H1 (cell line): ENCODE measurements around the gene DUSP18. TPM values are rescaled to one million over a fixed set of nuclear protein-coding genes. Genes with fewer than 3 reads are reported as not detected.

Experiments used
- CTCF ChIA-PET: fragments of 300-600 bp; sonication (Branson Sonifier 250); formaldehyde crosslinking; loops from one replicate; lab custom pipeline; 2021; ENCODE audit not compliant: partially characterized antibody; lab: Charles Lee
- POLR2A ChIA-PET: fragments of 300-600 bp; sonication (Branson Sonifier 250); formaldehyde crosslinking; loops from one replicate; lab custom pipeline; 2021; ENCODE audit warnings: inconsistent platforms; ENCODE audit not compliant: partially characterized antibody; lab: Charles Lee
- DNase-seq, 2 experiments: peaks; one replicate each; pipeline versions ENCODE4 v3.0.0 to v3.0.0-alpha.2; 2010 to 2022; ENCODE audit warnings: low spot score in 2 of 2, low read depth in 1 of 2, mixed read lengths in 1 of 2
- FAIRE-seq: peaks from 2 replicates; lab custom pipeline; 2011; peaks lifted over from hg19 to GRCh38; lab: Jason Lieb, UNC
- H2AFZ ChIP-seq: 2 replicates; pipeline ENCODE4 v1.8.1; 2012; ENCODE audit warnings: low read length, inconsistent platforms
- H2AK5ac ChIP-seq: 2 replicates; pipeline ENCODE4 v1.6.1; 2013; ENCODE audit warnings: low read depth, low read length
- H2BK120ac ChIP-seq: replicated peaks from 2 replicates; pipeline ENCODE3; 2013; ENCODE audit warnings: low read depth, low read length, inconsistent platforms
- H2BK12ac ChIP-seq: 2 replicates; pipeline ENCODE4 v1.6.1; 2013; ENCODE audit warnings: low read depth, low read length
- H2BK15ac ChIP-seq: 2 replicates; pipeline ENCODE4 v1.6.1; 2013; ENCODE audit warnings: low read length
- H2BK20ac ChIP-seq: 2 replicates; pipeline ENCODE4 v1.6.1; 2013; ENCODE audit warnings: low read length
- H2BK5ac ChIP-seq: 2 replicates; pipeline ENCODE4 v1.6.1; 2013; ENCODE audit warnings: low read depth, low read length
- H3K14ac ChIP-seq: 2 replicates; pipeline ENCODE4 v1.6.1; 2013; ENCODE audit warnings: inconsistent platforms; ENCODE audit not compliant: insufficient read length
- H3K18ac ChIP-seq: 2 replicates; pipeline ENCODE4 v1.6.1; 2013; ENCODE audit warnings: low read length; ENCODE audit errors: extremely low read depth
- H3K23ac ChIP-seq: 2 replicates; pipeline ENCODE4 v1.6.1; 2013; ENCODE audit warnings: inconsistent platforms; ENCODE audit not compliant: insufficient read length
- H3K23me2 ChIP-seq: 2 replicates; pipeline ENCODE4 v1.6.1; 2013; ENCODE audit warnings: low read depth, low read length
- H3K27ac ChIP-seq: 2 replicates; pipeline ENCODE4 v1.6.1; 2011; ENCODE audit warnings: low read depth, low read length, inconsistent platforms
- H3K27me3 ChIP-seq, 4 experiments: replicated peaks in 1 of 4; 1 replicate in 1 of 4; 2 replicates in 3 of 4; pipeline versions ENCODE4 v1.6.1 to v1.8.1; 2011 to 2013; ENCODE audit warnings: low read length in 3 of 4, mild to moderate bottlenecking in 3 of 4, inconsistent platforms in 2 of 4, mixed read lengths in 2 of 4, moderate library complexity in 1 of 4; ENCODE audit not compliant: control insufficient read depth in 3 of 4, insufficient read depth in 3 of 4; ENCODE audit errors: extremely low read depth in 1 of 4
- H3K36me3 ChIP-seq, 4 experiments: 2 replicates each; pipeline versions ENCODE4 v1.6.1 to v1.8.1; 2011 to 2013; ENCODE audit warnings: mild to moderate bottlenecking in 4 of 4, low read length in 3 of 4, moderate library complexity in 2 of 4, control low read depth in 1 of 4, inconsistent platforms in 1 of 4; ENCODE audit not compliant: insufficient read depth in 4 of 4, control insufficient read depth in 2 of 4
- H3K4ac ChIP-seq: replicated peaks from 2 replicates; pipeline ENCODE3; 2013; ENCODE audit warnings: low read length, low read depth, mixed read lengths, inconsistent platforms; ENCODE audit not compliant: insufficient read length
- H3K4me1 ChIP-seq, 4 experiments: replicated peaks in 1 of 4; 1 replicate in 1 of 4; 2 replicates in 3 of 4; pipeline versions ENCODE4 v1.6.1 to v1.8.1; 2011 to 2013; ENCODE audit warnings: low read length in 3 of 4, inconsistent platforms in 2 of 4, mixed read lengths in 1 of 4; ENCODE audit not compliant: insufficient read depth in 4 of 4, control insufficient read depth in 3 of 4
- H3K4me2 ChIP-seq, 2 experiments: 2 replicates each; pipeline versions ENCODE4 v1.6.1 to v1.8.1; 2011 to 2013; ENCODE audit warnings: low read depth in 2 of 2, low read length in 2 of 2, control low read depth in 1 of 2, inconsistent platforms in 1 of 2, mild to moderate bottlenecking in 1 of 2; ENCODE audit not compliant: insufficient read depth in 1 of 2
- H3K4me3 ChIP-seq, 4 experiments: fragments of 200-600, 300-600 bp in 1 of 4; sonication (generic), shearing (Covaris generic), sonication (Bioruptor Twin) in 1 of 4; 2 replicates each; pipeline versions ENCODE4 v1.5.1 to v1.8.1; 2011 to 2016; ENCODE audit warnings: low read length in 4 of 4, low read depth in 3 of 4, control low read depth in 2 of 4, inconsistent platforms in 2 of 4, mild to moderate bottlenecking in 2 of 4, mixed read lengths in 1 of 4, moderate library complexity in 1 of 4; ENCODE audit not compliant: insufficient read depth in 2 of 4; ENCODE audit errors: extremely low read depth in 1 of 4
- H3K56ac ChIP-seq: replicated peaks from 2 replicates; pipeline ENCODE3; 2013; ENCODE audit warnings: low read depth, mild to moderate bottlenecking, mixed read lengths, low read length, inconsistent platforms; ENCODE audit not compliant: insufficient read length
- H3K79me1 ChIP-seq: 2 replicates; pipeline ENCODE4 v1.6.1; 2013; ENCODE audit warnings: low read depth, low read length, control low read depth
- H3K79me2 ChIP-seq, 2 experiments: 2 replicates each; pipeline versions ENCODE4 v1.6.1 to v1.8.1; 2012 to 2013; ENCODE audit warnings: low read length in 2 of 2, mild to moderate bottlenecking in 2 of 2, inconsistent platforms in 1 of 2; ENCODE audit not compliant: insufficient read depth in 2 of 2, control insufficient read depth in 1 of 2
- H3K9ac ChIP-seq, 4 experiments: replicated peaks in 1 of 4; 1 replicate in 1 of 4; 2 replicates in 3 of 4; pipeline versions ENCODE4 v1.6.1 to v1.8.1; 2011 to 2013; ENCODE audit warnings: low read depth in 3 of 4, low read length in 3 of 4, control low read depth in 2 of 4, mild to moderate bottlenecking in 2 of 4, moderate library complexity in 2 of 4, inconsistent platforms in 1 of 4; ENCODE audit errors: extremely low read depth in 1 of 4
- H3K9me3 ChIP-seq, 2 experiments: 2 replicates each; pipeline versions ENCODE4 v1.6.1 to v1.8.1; 2012 to 2013; ENCODE audit warnings: mild to moderate bottlenecking in 2 of 2, moderate library complexity in 2 of 2, control low read depth in 1 of 2, inconsistent platforms in 1 of 2, low read depth in 1 of 2, low read length in 1 of 2, mixed read lengths in 1 of 2; ENCODE audit not compliant: insufficient read depth in 2 of 2
- H4K20me1 ChIP-seq, 2 experiments: replicated peaks in 1 of 2; 2 replicates each; pipeline versions ENCODE3 to v1.8.1; 2011 to 2013; ENCODE audit warnings: inconsistent platforms in 2 of 2, low read length in 2 of 2, mild to moderate bottlenecking in 1 of 2; ENCODE audit not compliant: insufficient read depth in 2 of 2, control insufficient read depth in 1 of 2
- H4K5ac ChIP-seq: 2 replicates; pipeline ENCODE4 v1.6.1; 2013; ENCODE audit warnings: low read length, low read depth, mixed read lengths, inconsistent platforms; ENCODE audit not compliant: insufficient read length
- H4K8ac ChIP-seq: 2 replicates; pipeline ENCODE4 v1.8.0; 2013; ENCODE audit warnings: mild to moderate bottlenecking, moderate library complexity, low read length, inconsistent platforms; ENCODE audit not compliant: insufficient read depth; ENCODE audit errors: extremely low read depth
- H4K91ac ChIP-seq: replicated peaks from 2 replicates; pipeline ENCODE3; 2013; ENCODE audit warnings: low read length, mixed read lengths, inconsistent platforms; ENCODE audit not compliant: insufficient read length
- CTCF ChIP-seq, 3 experiments: IDR thresholded peaks; 1 replicate in 2 of 3; 2 replicates in 1 of 3; pipeline versions ENCODE4 v1.5.1 to v1.6.1; 2011; ENCODE audit warnings: low read length in 3 of 3, mild to moderate bottlenecking in 3 of 3, inconsistent platforms in 2 of 3, low read depth in 1 of 3, moderate library complexity in 1 of 3; ENCODE audit not compliant: insufficient read depth in 1 of 3; ENCODE audit errors: control extremely low read depth in 1 of 3
- POLR2A ChIP-seq, 2 experiments: IDR thresholded peaks; 1 replicate in 1 of 2; 2 replicates in 1 of 2; pipeline ENCODE4 v1.6.1; 2011; ENCODE audit warnings: low read depth in 2 of 2, low read length in 2 of 2, mild to moderate bottlenecking in 2 of 2; ENCODE audit errors: control extremely low read depth in 1 of 2
- RAD21 ChIP-seq, 2 experiments: IDR thresholded peaks in 1 of 2; conservative IDR thresholded peaks in 1 of 2; 2 replicates each; pipeline ENCODE4 v1.6.1; 2011; ENCODE audit warnings: low read depth in 2 of 2, low read length in 2 of 2, improper control_type of control experiment in 1 of 2, inconsistent platforms in 1 of 2, mild to moderate bottlenecking in 1 of 2, moderate library complexity in 1 of 2
- WGBS, 2 experiments: shearing (Covaris generic) in 1 of 2; methylation state at CpG; one replicate each; pipeline versions ENCODE4 v1.1.6 to v1.1.7; 2013 to 2015; ENCODE audit warnings: low lambda C conversion rate in 2 of 2, mixed read lengths in 2 of 2, inconsistent platforms in 1 of 2, low coverage in 1 of 2, missing lambda C conversion rate in 1 of 2; ENCODE audit not compliant: insufficient replicate concordance in 2 of 2, insufficient coverage in 1 of 2, insufficient read length in 1 of 2; ENCODE audit errors: extremely low coverage in 1 of 2, missing lambda C conversion rate in 1 of 2; 5-methylcytosine and 5-hydroxymethylcytosine counted together
- polyA plus RNA-seq, 7 experiments: library from polyadenylated mRNA; depleted of rRNA in 3 of 7; stranded (reverse) in 5 of 7; unstranded in 2 of 7; fragments of >200 nt in 5 of 7; fragments of 200-250 nt in 2 of 7; gene quantifications; 1 replicate in 5 of 7; 2 replicates in 1 of 7; 4 replicates in 1 of 7; pipeline versions ENCODE4 v1.2.1 to v1.2.3, GENCODE V29; 2011 to 2013; ENCODE audit warnings: missing spikeins in 2 of 7, mixed read lengths in 2 of 7
- total RNA-seq: library from RNA; stranded (reverse); fragmentation: NEBNext Ultra II Directional; extraction: Animal tissue kit (Norgen Biotek cat#: 25700); gene quantifications from 2 replicates; pipeline ENCODE4 v1.2.1, GENCODE V29; 2021

Gene DUSP18
- total and polyA plus RNA-seq, 2 of the 8 experiments (the other 6 are each of a cell fraction or from before 2014, with no cell fraction given) = 2.6 to 7.3 TPM

DNA sequence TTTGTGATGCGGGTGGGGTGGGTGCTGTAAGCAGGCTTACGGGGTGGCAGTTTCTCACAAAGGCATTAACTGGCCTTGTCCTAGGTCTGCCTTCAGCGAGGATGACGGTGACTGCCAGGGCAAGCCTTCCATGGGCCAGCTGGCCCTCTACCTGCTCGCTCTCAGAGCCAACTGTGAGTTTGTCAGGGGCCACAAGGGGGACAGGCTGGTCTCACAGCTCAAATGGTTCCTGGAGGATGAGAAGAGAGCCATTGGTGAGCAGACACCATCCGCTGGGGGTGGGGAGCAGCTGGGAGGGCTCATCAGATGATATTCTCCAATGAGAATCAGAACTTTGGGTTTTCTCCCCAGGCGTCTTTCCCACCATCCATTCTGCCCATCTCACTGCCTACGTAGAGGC is 54.9 kb downstream of the DUSP18 start:
- Histone ChIP-seq H3K23ac (no peak overlapping the region), H2BK120ac (no peak overlapping the region), H3K9me3 (no peaks in the 10 kb centered on the region), H2BK12ac (no peak overlapping the region), H2BK20ac (no peak overlapping the region), H3K27ac (no peak overlapping the region), H2AK5ac (no peak overlapping the region), H3K79me2 (peaks cover 0 to 10% of the 10 kb centered on the region in 2 experiments; a peak in 2 of 4 replicates), H4K8ac (no peak overlapping the region), H3K36me3 (peaks cover 11 to 61% (median 42%) of the 10 kb centered on the region in 4 experiments; a peak in 7 of 8 replicates), H3K79me1 (peaks cover 2% of the 10 kb centered on the region; the same call in 1 of the 2 replicates), H2BK15ac (no peak overlapping the region), H3K14ac (no peak overlapping the region), H4K91ac (no peak overlapping the region), H4K5ac (no peak overlapping the region), H3K27me3 (no peaks in the 10 kb centered on the region), H3K4me2 (no peak overlapping the region), H2AFZ (no peak overlapping the region), H3K4ac (no peak overlapping the region), H2BK5ac (no peak overlapping the region), H3K9ac (no peak overlapping the region), H4K20me1 (peaks cover 2 to 5% of the 10 kb centered on the region in 2 experiments), H3K18ac (no peak overlapping the region), H3K4me3 (no peak overlapping the region), H3K23me2 (no peaks in the 10 kb centered on the region; the same call in 1 of the 2 replicates), H3K4me1 (peaks cover 0 to 16% (median 5%) of the 10 kb centered on the region in 4 experiments; a peak in 5 of 7 replicates), H3K56ac (no peak overlapping the region)
- FAIRE-seq (no peak), DNase-seq (no peak)
- ChIA-PET CTCF (interaction anchor here (0.8 to 3.0 kb wide), 10 partner anchors 8 to 334 kb away, joined by 3 to 15 read pairs (median 3); partner anchors contain the start of gene GAL3ST1), POLR2A (interaction anchor here (0.9 to 1.6 kb wide), 2 partner anchors 12 to 16 kb away, joined by 3 read pairs; no protein-coding TSS in a partner anchor)
- 85% methylated on average over 8 of the region's 8 CpGs; no CpG with 5 or more reads in 1 of the 2 experiments for WGBS, 2 experiments
- peak in 1 of 2 experiments; percentile 39; a peak in 2 of 4 replicates for TF ChIP-seq RAD21 (IDR thresholded peaks at IDR 0.05 in 1 of 2, conservative IDR thresholded peaks at IDR 0.05 in 1 of 2; ENCODE audit: low read depth in 2 of 2, low read length in 2 of 2)
- TF ChIP-seq CTCF (IDR thresholded peaks at IDR 0.05; ENCODE audit: control extremely low read depth in 1 of 3, insufficient read depth in 1 of 3, low read depth in 1 of 3, low read length in 3 of 3) = peak; percentile 37 to 44 (median 40); a peak in 3 of 4 replicates
- no peak for TF ChIP-seq POLR2A (IDR thresholded peaks at IDR 0.05; ENCODE audit: control extremely low read depth in 1 of 2, low read depth in 2 of 2, low read length in 2 of 2)
